IMR-90 (cell line): ENCODE results near the gene RNGTT.

Source experiments
- BHLHE40 ChIP-seq: fragments of 150-350 bp; IDR thresholded peaks from 2 replicates; pipeline ENCODE4 v1.6.1; 2016; ENCODE audit warnings: mild to moderate bottlenecking, low read depth, low read length
- CTCF ChIP-seq: conservative IDR thresholded peaks from 2 replicates; pipeline ENCODE4 v1.5.1; 2012; ENCODE audit warnings: mild to moderate bottlenecking, low read depth, low read length, improper control_type of control experiment
- FOS ChIP-seq: fragments of 150-350 bp; IDR thresholded peaks from 2 replicates; pipeline ENCODE4 v1.6.1; 2016; ENCODE audit warnings: low read depth, low read length
- MAFK ChIP-seq: IDR thresholded peaks from 2 replicates; pipeline ENCODE4 v1.6.1; 2012; ENCODE audit warnings: low read depth, low read length, improper control_type of control experiment
- MAZ ChIP-seq: IDR thresholded peaks from 2 replicates; pipeline ENCODE4 v1.6.1; 2012; ENCODE audit warnings: low read depth, mild to moderate bottlenecking, low read length, improper control_type of control experiment, moderate library complexity, borderline replicate concordance
- NFE2L2 ChIP-seq: fragments of 150-350 bp; IDR thresholded peaks from 2 replicates; pipeline ENCODE4 v1.6.1; 2016; ENCODE audit warnings: low read depth, mild to moderate bottlenecking, low read length
- POLR2A ChIP-seq: IDR thresholded peaks from 2 replicates; pipeline ENCODE4 v1.6.1; 2012; ENCODE audit warnings: mild to moderate bottlenecking, low read depth, low read length
- RAD21 ChIP-seq: IDR thresholded peaks from 2 replicates; pipeline ENCODE4 v1.6.1; 2012; ENCODE audit warnings: low read length, improper control_type of control experiment
- SMC3 ChIP-seq: fragments of 150-350 bp; IDR thresholded peaks from 2 replicates; pipeline ENCODE4 v1.6.1; 2016; ENCODE audit warnings: low read depth, mild to moderate bottlenecking, antibody characterized with exemption, low read length, moderate library complexity
- USF2 ChIP-seq: fragments of 150-350 bp; IDR thresholded peaks from 2 replicates; pipeline ENCODE4 v1.6.1; 2017; ENCODE audit warnings: mild to moderate bottlenecking, antibody characterized with exemption, low read length, low read depth

- TF ChIP-seq POLR2A (no peak), FOS (no peak), CTCF (no peak), RAD21 (no peak), MAFK (no peak), NFE2L2 (no peak), USF2 (no peak), SMC3 (no peak), MAZ (no peak), BHLHE40 (no peak)
These were observed 401.5 kb downstream of the RNGTT start for GRCh38 chr6:88561954-88562315.
